A549 (cell line): ENCODE data around the gene MFN1. TPM values are rescaled to one million over a fixed set of nuclear protein-coding genes. Genes with fewer than 3 reads are reported as not detected.

Experiments used
- ATAC-seq, 2 experiments: fragments of 200-7000 bp in 1 of 2; fragments of >200 bp in 1 of 2; cut with Nextera tagmentation in 1 of 2; cut with Tn5 transposase in 1 of 2; 3 replicates each; pipeline versions ENCODE4 v1.8.0 to v1.9.1; 2018 to 2020; ENCODE audit warnings: mild to moderate bottlenecking in 1 of 2, moderate library complexity in 1 of 2
- CTCF ChIA-PET: fragments of 300-600 bp; sonication (Branson Sonifier 250); formaldehyde crosslinking; extraction: SDS; loops from one replicate; lab custom pipeline; 2021; ENCODE audit warnings: antibody characterized with exemption, inconsistent platforms; lab: Yijun Ruan, JAX
- POLR2A ChIA-PET: fragments of 350-600 bp; formaldehyde crosslinking; extraction: SDS; loops from one replicate; lab custom pipeline; 2021; ENCODE audit warnings: antibody characterized with exemption, inconsistent platforms; lab: Yijun Ruan, JAX
- DNase-seq, 2 experiments: peaks; one replicate each; pipeline versions ENCODE4 v3.0.0 to v3.0.0-alpha.2; 2011 to 2016; ENCODE audit warnings: low read depth in 1 of 2, low spot score in 1 of 2
- FAIRE-seq: peaks from 2 replicates; lab custom pipeline; 2011; peaks lifted over from hg19 to GRCh38; lab: Jason Lieb, UNC
- H3K27ac ChIP-seq, 2 experiments: fragments of >200 bp; sonication (Bioruptor Twin); formaldehyde crosslinking; 3 replicates each; pipeline ENCODE4 v1.5.1; 2016 to 2017
- H3K4me1 ChIP-seq: fragments of >200 bp; sonication (Bioruptor Twin); formaldehyde crosslinking; 3 replicates; pipeline ENCODE4 v1.6.1; 2016
- H3K4me2 ChIP-seq: fragments of >200 bp; sonication (Bioruptor Twin); formaldehyde crosslinking; 3 replicates; pipeline ENCODE4 v1.6.1; 2016
- H3K4me3 ChIP-seq: fragments of >200 bp; sonication (Bioruptor Twin); formaldehyde crosslinking; 3 replicates; pipeline ENCODE4 v1.5.1; 2016
- H3K9me3 ChIP-seq: fragments of >200 bp; sonication (Bioruptor Twin); formaldehyde crosslinking; 3 replicates; pipeline ENCODE4 v1.6.1; 2016
- BCL3 ChIP-seq: fragments of >200 bp; sonication (Bioruptor Twin); formaldehyde crosslinking; IDR thresholded peaks from 3 replicates; pipeline ENCODE4 v1.6.1; 2016
- HES2 ChIP-seq: fragments of >200 bp; sonication (Bioruptor Twin); formaldehyde crosslinking; IDR thresholded peaks from 2 replicates; pipeline ENCODE4 v1.6.1; 2016
- HEYL ChIP-seq: fragments of 250-450 bp; sonication (Bioruptor Pico); IDR thresholded peaks from 2 replicates; pipeline ENCODE4 v1.8.0; 2021; ENCODE audit warnings: mild to moderate bottlenecking, moderate library complexity
- HOXB5 ChIP-seq: fragments of 250-450 bp; sonication (Bioruptor Pico); IDR thresholded peaks from 2 replicates; pipeline ENCODE4 v1.5.0; 2020; ENCODE audit warnings: mild to moderate bottlenecking, moderate library complexity
- JUN ChIP-seq, 2 experiments: fragments of >200 bp; sonication (Bioruptor Twin); formaldehyde crosslinking; IDR thresholded peaks; 2 replicates in 1 of 2; 3 replicates in 1 of 2; pipeline ENCODE4 v1.6.1; 2016 to 2017
- KDM1A ChIP-seq: fragments of 200-600 bp; sonication (generic); IDR thresholded peaks from 2 replicates; pipeline ENCODE4 v1.6.1; 2016; ENCODE audit warnings: low read depth, mild to moderate bottlenecking
- MAX ChIP-seq: IDR thresholded peaks from 2 replicates; pipeline ENCODE4 v1.6.1; 2012
- MYC ChIP-seq: IDR thresholded peaks from 2 replicates; pipeline ENCODE4 v1.6.1; 2012; ENCODE audit warnings: mild to moderate bottlenecking, inconsistent platforms, low read length, improper control_type of control experiment, borderline replicate concordance
- PBX3 ChIP-seq: IDR thresholded peaks from 2 replicates; pipeline ENCODE4 v1.6.1; 2012
- PHF8 ChIP-seq: fragments of 200-600 bp; sonication (generic); IDR thresholded peaks from 2 replicates; pipeline ENCODE4 v1.6.1; 2016; ENCODE audit warnings: low read depth, mild to moderate bottlenecking, antibody characterized with exemption, moderate library complexity, borderline replicate concordance
- POLR2A ChIP-seq: IDR thresholded peaks from 2 replicates; pipeline ENCODE4 v1.6.1; 2012; ENCODE audit warnings: mild to moderate bottlenecking, low read length
- RCOR1 ChIP-seq: fragments of 150-350 bp; IDR thresholded peaks from 2 replicates; pipeline ENCODE4 v1.6.1; 2014; ENCODE audit warnings: antibody characterized with exemption, low read length, low read depth
- RNF2 ChIP-seq: fragments of 200-600 bp; sonication (generic); IDR thresholded peaks from 2 replicates; pipeline ENCODE4 v1.6.1; 2016; ENCODE audit warnings: low read depth, mild to moderate bottlenecking, antibody characterized with exemption, moderate library complexity, borderline replicate concordance
- SREBF2 ChIP-seq: fragments of 450-650 bp; IDR thresholded peaks from 2 replicates; pipeline ENCODE4 v1.6.1; 2014; ENCODE audit warnings: mild to moderate bottlenecking, moderate library complexity
- TP53 ChIP-seq: fragments of 250-450 bp; sonication (Bioruptor Pico); IDR thresholded peaks from 2 replicates; pipeline ENCODE4 v1.5.0; 2021; ENCODE audit warnings: mild to moderate bottlenecking, moderate library complexity
- USF2 ChIP-seq: fragments of 450-650 bp; IDR thresholded peaks from 2 replicates; pipeline ENCODE4 v1.6.1; 2014; ENCODE audit warnings: antibody characterized with exemption
- WGBS: methylation state at CpG from one replicate; pipeline ENCODE4 v1.1.6; 2017; ENCODE audit errors: missing lambda C conversion rate; 5-methylcytosine and 5-hydroxymethylcytosine counted together
- polyA minus RNA-seq: library from RNA; depleted of rRNA, polyadenylated mRNA; stranded (reverse); fragments of >200 nt; gene quantifications from 2 replicates; pipeline ENCODE4 v1.2.3, GENCODE V29; 2011; rRNA and poly(A)+ RNA removed
- polyA plus RNA-seq, 4 experiments: library from polyadenylated mRNA; depleted of rRNA in 3 of 4; stranded (reverse); fragments of >200 nt; fragmentation: RNase III in 1 of 4; extraction: RNeasy Plus Mini Kit Qiagen cat#74134 plus additional on column Dnase treatment in 1 of 4; gene quantifications; 2 replicates in 3 of 4; 3 replicates in 1 of 4; pipeline ENCODE4 v1.2.3, GENCODE V29; 2011 to 2017
- TF ChIP-seq, protein P1 (sequence below): IDR thresholded peaks from 2 replicates; pipeline ENCODE4 v1.6.1; 2012; ENCODE audit warnings: low read depth, borderline replicate concordance

Gene MFN1
- 36.7 and 51.2 TPM in 2 replicates for polyA plus RNA-seq (2011; rRNA removed)
- 6.6 and 7.4 TPM in 2 replicates for polyA plus RNA-seq (2012; cell fraction: cytosol; rRNA removed)
- 4.7 and 7.1 TPM in 2 replicates for polyA plus RNA-seq (2012; cell fraction: nucleus; rRNA removed)
- polyA plus RNA-seq (2017; fragmentation: RNase III; extraction: RNeasy Plus Mini Kit Qiagen cat#74134 plus additional on column Dnase treatment), result 21.9 to 23.6 TPM (median 22.1 TPM) in 3 replicates
- polyA minus RNA-seq, result 16.6 and 18.9 TPM in 2 replicates

- 1% methylated on average over 26 of the region's 63 CpGs for WGBS
- FAIRE-seq (peak; percentile 54), DNase-seq (peak; percentile 76 to 91), ATAC-seq (peak; percentile 100)
- peaks cover 11% of the 10 kb centered on the region; the same call in 2 of the 3 replicates for H3K4me1 ChIP-seq
- H3K4me3 ChIP-seq, result peak within 1 kb of the TSS; percentile 82
- POLR2A ChIA-PET, result no interaction called here
- H3K9me3 ChIP-seq, result no peaks in the 10 kb centered on the region
- H3K27ac ChIP-seq, result peak within 1 kb of the TSS; percentile 73 to 93
- H3K4me2 ChIP-seq, result peak within 1 kb of the TSS; percentile 91
- CTCF ChIA-PET, result interaction anchor here (1.2 kb wide), 1 partner anchor 26 kb away, joined by 3 read pairs; no protein-coding TSS in a partner anchor
- peak; percentile 29 to 53; a peak in 2 of 5 replicates for TF ChIP-seq JUN (IDR thresholded peaks at IDR 0.05)
- TF ChIP-seq HEYL (CRISPR knock-in tag), result no peak
- TF ChIP-seq KDM1A, result no peak
- peak; percentile 66; the same call in 1 of the 3 replicates for TF ChIP-seq BCL3
- no peak for TF ChIP-seq TP53
- TF ChIP-seq RNF2, result no peak
- TF ChIP-seq POLR2A, result peak; percentile 69
- TF ChIP-seq, protein P1, sequence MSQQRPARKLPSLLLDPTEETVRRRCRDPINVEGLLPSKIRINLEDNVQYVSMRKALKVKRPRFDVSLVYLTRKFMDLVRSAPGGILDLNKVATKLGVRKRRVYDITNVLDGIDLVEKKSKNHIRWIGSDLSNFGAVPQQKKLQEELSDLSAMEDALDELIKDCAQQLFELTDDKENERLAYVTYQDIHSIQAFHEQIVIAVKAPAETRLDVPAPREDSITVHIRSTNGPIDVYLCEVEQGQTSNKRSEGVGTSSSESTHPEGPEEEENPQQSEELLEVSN, result 0 out of 2 replicates have a peak, but pooled peaks have one; percentile 47
- peak; percentile 59; the same call in 1 of the 2 replicates for TF ChIP-seq MAX
These were observed at the start of gene MFN1 for GRCh38 chr3:179347345-179348194. TSS of gene MFN1 (plus strand) at chr3:179347709. CDS start at chr3:179348852, 1,143 bp downstream.

DNA sequence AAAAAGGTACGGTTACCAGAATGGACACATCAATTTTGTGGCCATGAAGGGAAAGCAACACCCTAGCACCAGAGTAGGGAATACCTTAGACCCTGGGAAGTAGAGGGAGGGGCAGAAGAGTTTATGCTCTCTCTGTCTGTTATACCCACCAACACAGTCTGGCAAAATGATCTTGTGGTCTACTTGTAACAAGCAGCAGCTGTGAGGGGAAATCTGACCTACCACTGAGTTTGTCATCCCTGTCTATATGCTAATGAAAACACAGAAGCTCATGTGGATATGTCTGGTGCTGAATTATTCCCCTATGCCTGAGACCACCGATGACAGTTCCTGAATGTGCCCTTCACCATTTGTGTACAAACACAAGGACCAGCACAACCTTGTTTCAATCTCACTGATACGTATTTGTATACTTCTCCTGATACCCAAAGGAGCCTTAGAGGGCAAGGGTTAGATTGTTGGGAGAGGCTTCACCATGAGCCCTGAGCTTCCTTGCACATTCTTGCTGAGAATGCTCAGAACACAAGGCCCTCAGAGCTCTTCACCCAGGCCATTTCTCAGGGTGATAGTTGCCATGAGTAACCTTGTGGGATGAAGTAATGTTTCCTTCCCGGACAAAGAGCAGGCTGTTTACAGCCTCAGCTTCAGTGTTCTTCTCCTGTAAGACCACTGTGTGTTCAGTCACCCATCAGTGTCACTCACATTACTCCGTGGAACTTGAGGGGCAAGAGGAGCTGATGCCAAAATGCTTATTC, 49.4 kb upstream of the MFN1 start:
- Histone ChIP-seq H3K4me2 (no peak overlapping the region), H3K9me3 (no peaks in the 10 kb centered on the region), H3K4me3 (no peak overlapping the region), H3K4me1 (no peaks in the 10 kb centered on the region), H3K27ac (no peak overlapping the region)
- no peak for TF ChIP-seq HES2
- TF ChIP-seq RCOR1, result no peak
- no peak for TF ChIP-seq SREBF2
- no peak for TF ChIP-seq KDM1A
- no peak for TF ChIP-seq PHF8
- TF ChIP-seq HOXB5 (CRISPR knock-in tag), result no peak
- no peak for TF ChIP-seq PBX3
- CTCF ChIA-PET, result no interaction called here
- ATAC-seq, result no peak
- 7% methylated on average over 5 of the region's 5 CpGs for WGBS
- POLR2A ChIA-PET, result no interaction called here
- no peak for FAIRE-seq
- no peak for DNase-seq

DNA sequence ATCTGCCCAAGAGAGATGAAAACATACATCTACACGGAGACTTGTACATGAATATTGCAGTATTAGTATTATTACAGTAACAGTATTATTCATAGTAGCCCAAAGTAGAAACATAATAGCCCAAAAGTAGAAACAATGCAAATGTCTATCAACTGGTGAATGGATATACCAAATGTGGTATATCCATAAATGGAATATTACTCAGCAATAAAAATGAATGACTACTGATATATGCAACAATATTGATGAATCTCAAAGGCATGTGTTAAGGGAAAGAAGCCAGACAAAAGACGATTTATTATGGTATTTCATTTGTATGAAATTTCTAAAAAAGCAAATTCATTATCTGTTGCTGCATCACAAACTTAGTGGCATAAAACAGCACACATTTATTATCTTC, 48.2 kb upstream of the MFN1 start:
- no peaks in the 10 kb centered on the region for H3K4me1 ChIP-seq
- no peak for ATAC-seq
- DNase-seq, result no peak
- ChIA-PET POLR2A (no interaction called here), CTCF (interaction anchor here (0.6 kb wide), 1 partner anchor 8 kb away, joined by 4 read pairs; no protein-coding TSS in a partner anchor)
- no peaks in the 10 kb centered on the region for H3K9me3 ChIP-seq
- no peak overlapping the region for H3K27ac ChIP-seq
- WGBS, result 40% methylated on average over 2 of the region's 2 CpGs
- TF ChIP-seq SREBF2 (no peak), POLR2A (no peak), USF2 (no peak), MYC (no peak), HES2 (no peak)
- H3K4me3 ChIP-seq, result no peak overlapping the region
- no peak overlapping the region for H3K4me2 ChIP-seq
- no peak for FAIRE-seq
